BLaER1 (cell line): ENCODE measurements around the gene ATP11C.

Experiments used
- H3K27ac ChIP-seq: shearing (Covaris generic); formaldehyde crosslinking; 2 replicates; pipeline ENCODE4 v1.8.1; 2022
- H3K27me3 ChIP-seq: shearing (Covaris generic); formaldehyde crosslinking; 2 replicates; pipeline ENCODE4 v1.8.1; 2022
- H3K36me3 ChIP-seq: shearing (Covaris generic); formaldehyde crosslinking; 2 replicates; pipeline ENCODE4 v1.8.1; 2022
- H3K4me1 ChIP-seq: shearing (Covaris generic); formaldehyde crosslinking; 2 replicates; pipeline ENCODE4 v1.8.1; 2022
- H3K4me2 ChIP-seq: shearing (Covaris generic); formaldehyde crosslinking; 2 replicates; pipeline ENCODE4 v1.8.1; 2022
- H3K4me3 ChIP-seq: shearing (Covaris generic); formaldehyde crosslinking; 2 replicates; pipeline ENCODE4 v1.8.1; 2022
- H3K9ac ChIP-seq: shearing (Covaris generic); formaldehyde crosslinking; 2 replicates; pipeline ENCODE4 v1.8.1; 2022
- H3K9me3 ChIP-seq: shearing (Covaris generic); formaldehyde crosslinking; 2 replicates; pipeline ENCODE4 v1.8.1; 2022
- H4K20me1 ChIP-seq: shearing (Covaris generic); formaldehyde crosslinking; 2 replicates; pipeline ENCODE4 v1.8.1; 2022
- Cebpa-rat ChIP-seq: shearing (Covaris generic); IDR thresholded peaks from 2 replicates; pipeline ENCODE4 v1.8.1; 2022

Gene ATP11C

DNA sequence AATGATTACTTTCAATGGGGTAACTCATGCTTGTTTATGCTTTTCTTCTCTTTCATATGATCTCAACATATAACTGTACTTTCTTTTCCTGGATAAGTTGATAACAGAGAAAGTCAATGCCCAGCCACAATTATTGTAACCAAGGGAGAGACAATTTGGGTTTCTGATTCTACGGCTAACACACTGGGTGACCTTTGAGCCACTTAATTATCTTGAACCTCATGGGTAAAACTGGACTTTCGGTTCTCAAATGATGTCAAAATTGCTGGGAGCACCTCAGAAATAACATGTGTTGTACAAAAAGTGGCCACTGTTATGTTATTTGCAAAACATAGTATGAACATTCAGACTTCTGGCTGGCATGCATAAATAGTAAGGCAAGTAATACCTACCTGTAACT lies 145.3 kb downstream of the ATP11C start:
- peaks cover 77% of the 10 kb centered on the region for H3K27me3 ChIP-seq
- no peak overlapping the region for H3K4me3 ChIP-seq
- H3K9me3 ChIP-seq, result no peaks in the 10 kb centered on the region
- no peak overlapping the region for H3K4me2 ChIP-seq
- no peak overlapping the region for H3K9ac ChIP-seq
- TF ChIP-seq Cebpa-rat, result no peak
- H3K27ac ChIP-seq, result no peak overlapping the region
- peaks cover 56% of the 10 kb centered on the region for H3K36me3 ChIP-seq
- no peaks in the 10 kb centered on the region for H3K4me1 ChIP-seq
- H4K20me1 ChIP-seq, result no peaks in the 10 kb centered on the region; the same call in 1 of the 2 replicates

DNA sequence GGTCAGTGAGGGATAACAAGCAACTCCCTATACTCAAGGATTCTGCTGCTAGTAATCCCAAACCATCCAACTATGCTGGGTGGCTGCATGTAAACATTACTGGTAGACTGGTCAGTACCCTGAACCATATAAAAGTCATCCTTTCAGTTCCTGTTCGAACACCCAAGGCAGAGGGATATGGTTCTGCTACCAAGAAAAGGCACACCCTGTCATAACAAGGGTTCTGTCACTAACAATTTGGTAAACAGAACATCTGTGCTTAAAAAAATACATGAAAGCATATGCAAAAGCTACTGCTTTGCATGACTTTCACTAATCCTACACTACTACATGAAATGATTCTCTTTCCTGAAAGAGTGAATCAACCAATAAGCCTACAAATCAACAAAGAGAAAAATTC lies 148.0 kb downstream of the ATP11C start:
- H3K27me3 ChIP-seq, result peaks cover 75% of the 10 kb centered on the region
- H3K9ac ChIP-seq, result no peak overlapping the region
- H3K36me3 ChIP-seq, result peaks cover 56% of the 10 kb centered on the region
- peaks cover 5% of the 10 kb centered on the region; the same call in 1 of the 2 replicates for H3K9me3 ChIP-seq
- no peak overlapping the region for H3K27ac ChIP-seq
- H3K4me3 ChIP-seq, result no peak overlapping the region
- H3K4me2 ChIP-seq, result no peak overlapping the region
- no peaks in the 10 kb centered on the region for H3K4me1 ChIP-seq
- TF ChIP-seq Cebpa-rat, result no peak
- H4K20me1 ChIP-seq, result no peaks in the 10 kb centered on the region; the same call in 1 of the 2 replicates

DNA sequence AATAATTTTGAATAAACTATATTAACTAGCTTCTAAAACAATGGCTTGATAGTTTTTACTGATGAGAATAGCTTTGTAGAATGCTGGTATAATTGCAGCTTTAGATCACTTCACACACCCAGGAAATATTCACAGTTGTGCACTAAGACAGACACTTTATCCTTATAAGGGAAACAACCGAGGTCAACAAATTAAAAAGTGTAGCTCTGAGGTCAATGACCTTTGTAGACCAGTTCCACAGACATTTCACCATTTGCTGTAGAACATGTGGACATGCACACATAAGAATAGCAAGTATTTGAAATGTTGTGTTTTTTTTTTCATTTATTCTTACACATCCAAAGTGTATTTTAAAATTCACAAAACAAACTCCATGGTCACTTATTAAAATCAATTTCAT lies 148.9 kb downstream of the ATP11C start:
- no peak for TF ChIP-seq Cebpa-rat
- Histone ChIP-seq H4K20me1 (no peaks in the 10 kb centered on the region; the same call in 1 of the 2 replicates), H3K4me2 (no peak overlapping the region), H3K4me3 (no peak overlapping the region), H3K36me3 (peaks cover 51% of the 10 kb centered on the region), H3K9ac (no peak overlapping the region), H3K9me3 (peaks cover 5% of the 10 kb centered on the region; the same call in 1 of the 2 replicates), H3K27me3 (peaks cover 75% of the 10 kb centered on the region), H3K27ac (no peak overlapping the region), H3K4me1 (no peaks in the 10 kb centered on the region)

DNA sequence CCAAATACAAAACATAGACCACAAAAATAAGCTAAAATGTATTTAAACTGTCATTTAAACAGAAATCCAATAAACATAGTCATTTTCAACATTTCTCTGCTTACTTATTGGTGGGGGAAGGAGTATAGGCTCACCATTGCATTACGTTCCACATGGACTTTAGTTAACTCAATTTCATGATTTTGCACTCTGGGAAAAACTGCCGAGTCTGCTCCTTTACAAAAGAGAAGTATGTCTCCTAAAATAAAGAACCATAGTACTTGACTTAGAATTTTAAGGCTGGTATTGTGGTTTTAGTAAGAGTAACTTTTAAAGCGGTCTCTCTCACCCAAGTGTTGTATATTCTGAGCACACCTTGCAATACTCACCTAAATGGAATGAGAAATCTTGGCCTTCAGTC lies 149.8 kb downstream of the ATP11C start:
- Histone ChIP-seq H3K4me3 (no peak overlapping the region), H3K4me1 (no peaks in the 10 kb centered on the region), H3K36me3 (peaks cover 53% of the 10 kb centered on the region), H3K27me3 (peaks cover 75% of the 10 kb centered on the region), H4K20me1 (no peaks in the 10 kb centered on the region; the same call in 1 of the 2 replicates), H3K4me2 (no peak overlapping the region), H3K9ac (no peak overlapping the region), H3K9me3 (peaks cover 11% of the 10 kb centered on the region), H3K27ac (no peak overlapping the region)
- no peak for TF ChIP-seq Cebpa-rat

DNA sequence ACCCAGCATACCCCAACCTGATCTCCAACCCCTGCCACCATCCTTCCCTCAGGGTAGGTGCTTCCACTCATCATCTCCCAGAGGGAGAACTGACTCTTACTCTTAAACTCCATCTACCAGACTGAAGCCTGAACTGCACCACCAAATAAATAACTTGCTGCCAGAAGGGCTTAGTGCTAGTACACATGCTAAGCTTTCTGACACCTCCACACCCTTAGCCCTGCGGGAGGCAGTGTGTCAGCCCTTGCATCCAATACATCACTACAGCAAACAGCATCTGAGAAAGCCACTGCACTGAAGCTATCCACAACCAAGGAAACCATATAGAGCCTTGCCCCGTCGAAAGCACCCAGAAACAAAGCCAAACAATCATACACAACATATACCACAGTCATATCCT lies 156.3 kb downstream of the ATP11C start:
- Histone ChIP-seq H3K36me3 (peaks cover 70% of the 10 kb centered on the region), H3K4me1 (no peaks in the 10 kb centered on the region), H3K4me2 (no peak overlapping the region), H3K27ac (no peak overlapping the region), H4K20me1 (no peaks in the 10 kb centered on the region), H3K9me3 (peaks cover 69% of the 10 kb centered on the region), H3K4me3 (no peak overlapping the region), H3K9ac (no peak overlapping the region), H3K27me3 (peaks cover 88% of the 10 kb centered on the region)
- TF ChIP-seq Cebpa-rat, result no peak

DNA sequence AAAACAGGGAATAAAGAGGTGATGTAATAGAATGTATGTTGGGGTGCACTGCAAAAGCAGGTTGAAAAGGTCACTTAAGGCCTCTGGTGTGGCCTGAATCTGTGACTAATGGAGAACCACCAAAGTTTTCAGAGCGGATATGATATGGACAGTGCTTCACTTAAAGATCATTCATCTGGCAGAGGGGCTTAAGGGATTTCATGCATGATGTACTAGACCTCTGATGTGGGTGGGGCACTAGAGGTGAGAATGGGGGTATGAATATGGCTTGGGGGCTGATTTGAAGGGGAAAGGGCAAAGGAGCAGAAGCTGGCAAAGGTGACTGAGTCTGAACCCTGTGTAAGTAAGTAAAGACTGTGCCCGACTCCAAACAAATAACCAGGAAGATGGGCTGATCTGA lies 162.5 kb downstream of the ATP11C start:
- Histone ChIP-seq H3K4me2 (no peak overlapping the region), H3K4me1 (peaks cover 12% of the 10 kb centered on the region), H3K27ac (no peak overlapping the region), H3K9me3 (peaks cover 47% of the 10 kb centered on the region), H4K20me1 (peaks cover 3% of the 10 kb centered on the region; the same call in 1 of the 2 replicates), H3K9ac (no peak overlapping the region), H3K36me3 (peaks cover 63% of the 10 kb centered on the region), H3K27me3 (peaks cover 83% of the 10 kb centered on the region), H3K4me3 (no peak overlapping the region)
- no peak for TF ChIP-seq Cebpa-rat

DNA sequence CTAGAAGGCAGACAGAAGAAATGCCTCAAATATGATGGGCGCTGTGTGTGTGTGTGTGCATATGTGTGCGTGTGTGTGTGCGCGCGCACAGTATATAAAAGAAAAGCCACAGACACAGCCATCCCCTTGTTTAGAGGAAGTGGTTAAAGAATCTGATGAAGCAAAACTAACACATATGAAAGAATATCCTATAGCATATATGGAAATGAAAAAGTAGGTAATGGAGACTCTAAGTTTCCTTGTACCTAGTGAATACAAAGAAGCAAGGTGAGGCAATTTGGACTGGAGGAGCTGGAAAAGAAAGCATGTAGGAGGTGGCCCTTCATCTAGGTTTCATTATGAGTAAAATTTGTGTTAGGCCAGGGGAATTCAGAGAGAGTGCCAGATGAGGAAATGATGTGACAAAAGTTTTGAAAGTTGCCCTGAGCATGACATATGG lies 166.3 kb downstream of the ATP11C start:
- H3K27ac ChIP-seq, result no peak overlapping the region
- TF ChIP-seq Cebpa-rat, result no peak
- no peak overlapping the region for H3K9ac ChIP-seq
- peaks cover 39% of the 10 kb centered on the region for H3K36me3 ChIP-seq
- peaks cover 79% of the 10 kb centered on the region for H3K27me3 ChIP-seq
- H3K4me3 ChIP-seq, result no peak overlapping the region
- peak overlapping the region; percentile 16; the same call in 1 of the 2 replicates for H3K4me2 ChIP-seq
- H4K20me1 ChIP-seq, result peaks cover 16% of the 10 kb centered on the region; the same call in 1 of the 2 replicates
- peaks cover 11% of the 10 kb centered on the region for H3K9me3 ChIP-seq
- peaks cover 12% of the 10 kb centered on the region for H3K4me1 ChIP-seq

DNA sequence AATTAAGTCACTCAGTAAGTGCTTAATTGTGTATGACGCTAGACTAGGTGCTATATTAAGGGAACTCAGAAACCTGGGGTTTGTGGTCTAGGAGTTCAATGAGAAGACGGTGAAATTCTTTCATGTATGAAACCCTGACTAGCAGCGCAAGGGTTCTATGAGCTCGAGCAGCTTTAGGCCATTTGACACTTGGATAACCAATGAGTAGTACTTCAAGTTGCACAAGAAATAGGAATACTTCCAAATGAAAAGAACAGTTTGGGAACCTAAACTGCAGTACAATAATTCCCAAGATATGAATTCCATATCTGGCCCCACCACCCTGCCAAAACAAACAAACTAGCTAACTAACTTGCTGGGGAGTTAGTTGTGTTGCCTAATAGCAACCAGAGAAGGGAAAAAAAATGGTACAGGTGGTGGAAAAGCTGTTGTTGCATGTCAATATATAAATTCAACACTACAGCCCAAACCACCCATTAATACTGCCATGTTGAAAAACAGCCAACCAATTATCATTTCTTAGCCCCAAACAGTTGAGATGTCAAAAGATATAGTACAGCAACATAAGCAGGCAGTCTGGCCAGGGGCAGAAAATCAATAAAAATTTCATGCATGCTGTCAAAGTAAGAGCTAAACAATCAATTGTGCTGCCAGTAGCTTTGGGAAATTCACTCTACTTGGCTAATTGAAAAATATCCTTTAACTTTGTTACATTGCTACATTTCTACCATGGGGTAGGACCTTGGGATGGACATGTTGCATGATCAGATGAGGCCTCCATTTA lies 170.3 kb downstream of the ATP11C start:
- Histone ChIP-seq H3K9ac (no peak overlapping the region), H4K20me1 (peaks cover 16% of the 10 kb centered on the region; the same call in 1 of the 2 replicates), H3K4me3 (no peak overlapping the region), H3K9me3 (no peaks in the 10 kb centered on the region), H3K27me3 (peaks cover 77% of the 10 kb centered on the region), H3K27ac (no peak overlapping the region), H3K4me1 (peaks cover 12% of the 10 kb centered on the region), H3K36me3 (peaks cover 20% of the 10 kb centered on the region; the same call in 1 of the 2 replicates), H3K4me2 (no peak overlapping the region)
- no peak for TF ChIP-seq Cebpa-rat

DNA sequence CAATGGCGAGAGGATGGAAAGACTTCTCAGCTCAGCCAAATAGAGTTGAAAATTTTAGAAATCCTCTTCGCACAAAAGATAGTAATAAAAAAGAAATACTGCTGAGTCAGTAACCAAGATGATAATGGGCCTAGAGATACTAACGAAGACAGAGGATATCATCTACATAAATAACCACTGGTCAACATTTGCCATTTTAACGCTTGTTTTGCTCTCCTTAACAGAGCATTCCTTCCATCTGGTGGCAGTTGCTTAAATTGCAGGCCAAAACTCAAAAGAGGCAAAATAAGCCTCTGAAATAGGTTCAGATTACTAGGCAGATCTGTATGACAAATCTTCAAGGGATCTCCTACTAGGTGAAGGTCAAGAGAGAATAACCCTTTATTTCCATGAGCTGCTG lies 173.2 kb downstream of the ATP11C start:
- H3K4me2 ChIP-seq, result no peak overlapping the region
- TF ChIP-seq Cebpa-rat, result no peak
- peaks cover 16% of the 10 kb centered on the region for H3K9me3 ChIP-seq
- no peak overlapping the region for H3K27ac ChIP-seq
- no peak overlapping the region for H3K4me3 ChIP-seq
- peaks cover 62% of the 10 kb centered on the region for H3K27me3 ChIP-seq
- H3K9ac ChIP-seq, result no peak overlapping the region
- H4K20me1 ChIP-seq, result peaks cover 7% of the 10 kb centered on the region; the same call in 1 of the 2 replicates
- no peaks in the 10 kb centered on the region for H3K4me1 ChIP-seq
- peaks cover 32% of the 10 kb centered on the region for H3K36me3 ChIP-seq

DNA sequence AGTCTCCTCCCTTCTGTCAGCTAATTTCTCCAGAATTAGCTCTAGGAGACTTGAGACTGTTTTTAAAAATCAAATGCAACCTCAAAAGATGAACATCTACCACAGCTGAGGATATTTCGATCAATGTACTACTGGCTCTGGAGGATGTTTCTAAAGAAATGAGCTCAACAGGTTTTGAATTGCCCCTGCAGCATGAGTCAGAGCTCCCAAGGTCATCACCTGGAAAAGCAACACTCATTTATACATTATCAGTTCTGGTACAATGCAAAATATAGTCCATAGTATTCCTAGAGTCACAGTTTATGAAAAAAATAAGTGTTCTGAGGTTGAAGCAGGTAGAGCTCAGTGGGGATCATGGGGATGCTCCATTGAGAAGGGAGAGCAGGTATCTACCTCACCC lies 174.0 kb downstream of the ATP11C start:
- Histone ChIP-seq H3K4me3 (no peak overlapping the region), H3K9ac (no peak overlapping the region), H3K9me3 (peaks cover 24% of the 10 kb centered on the region), H3K27me3 (peaks cover 59% of the 10 kb centered on the region), H3K36me3 (peaks cover 37% of the 10 kb centered on the region), H4K20me1 (peaks cover 7% of the 10 kb centered on the region; the same call in 1 of the 2 replicates), H3K27ac (no peak overlapping the region), H3K4me2 (no peak overlapping the region), H3K4me1 (no peaks in the 10 kb centered on the region)
- TF ChIP-seq Cebpa-rat, result no peak
